HepG2 (cell line): Measurements from ENCODE around the gene ZGRF1. TPM values are rescaled to one million over a fixed set of nuclear protein-coding genes. Genes with fewer than 3 reads are reported as not detected.

ENCODE experiments used
- ATAC-seq: fragments of 200-7000 bp; cut with Tn5 transposase; 3 replicates; pipeline ENCODE4 v1.9.1; 2020; ENCODE audit warnings: mild to moderate bottlenecking, moderate library complexity
- BruUV-seq: library from RNA; stranded (reverse); fragments of 400-500 nt; replicated peaks from 2 replicates; lab custom pipeline; 2021; lab: Mats Ljungman, UMichigan
- CTCF ChIA-PET: fragments of 300-600 bp; formaldehyde crosslinking; extraction: SDS; loops from one replicate; lab custom pipeline; 2021; ENCODE audit warnings: low total read pairs, inconsistent platforms, low intra/inter-chr PET ratio; lab: Yijun Ruan, JAX
- POLR2A ChIA-PET: fragments of 350-600 bp; sonication (Branson Sonifier 250); formaldehyde crosslinking; loops from one replicate; lab custom pipeline; 2020; ENCODE audit warnings: antibody characterized with exemption, inconsistent platforms; lab: Yijun Ruan, JAX
- DNase-seq: peaks from one replicate; pipeline ENCODE4 v3.0.0-alpha.2; 2015; ENCODE audit warnings: low spot score
- FAIRE-seq: peaks from 3 replicates; lab custom pipeline; 2011; peaks lifted over from hg19 to GRCh38; lab: Jason Lieb, UNC
- H2AFZ ChIP-seq: one replicate; pipeline ENCODE4 v1.6.1; 2011; ENCODE audit warnings: low read length, inconsistent platforms
- H3K27ac ChIP-seq: fragments of 300-600 bp; 3 replicates; pipeline ENCODE4 v1.8.0; 2011; ENCODE audit warnings: mixed run types, mild to moderate bottlenecking, mixed read lengths, low read length, inconsistent platforms; ENCODE audit not compliant: insufficient read depth; ENCODE audit errors: extremely low read length
- H3K27me3 ChIP-seq, 2 experiments: fragments of 200-600 bp in 1 of 2; 2 replicates in 1 of 2; 3 replicates in 1 of 2; pipeline versions ENCODE4 v1.6.0 to v1.8.0; 2011; ENCODE audit warnings: low read length in 2 of 2, mild to moderate bottlenecking in 2 of 2, moderate library complexity in 2 of 2, inconsistent platforms in 1 of 2; ENCODE audit not compliant: insufficient read depth in 2 of 2, control insufficient read depth in 1 of 2
- H3K36me3 ChIP-seq, 2 experiments: fragments of 200-600 bp in 1 of 2; replicated peaks in 1 of 2; 2 replicates in 1 of 2; 3 replicates in 1 of 2; pipeline versions ENCODE4 v1.5.1 to v1.8.0; 2011; ENCODE audit warnings: low read length in 2 of 2, inconsistent platforms in 1 of 2; ENCODE audit not compliant: insufficient read depth in 2 of 2, control insufficient read depth in 1 of 2
- H3K4me1 ChIP-seq: 2 replicates; pipeline ENCODE4 v1.5.1; 2012; ENCODE audit warnings: low read length, inconsistent platforms; ENCODE audit not compliant: insufficient read depth
- H3K4me2 ChIP-seq: 2 replicates; pipeline ENCODE4 v1.6.0; 2011; ENCODE audit warnings: low read depth, low read length, inconsistent platforms
- H3K4me3 ChIP-seq, 3 experiments: fragments of 200-600 bp in 1 of 3; sonication (generic), shearing (Covaris generic) in 1 of 3; replicated peaks in 1 of 3; 2 replicates each; pipeline ENCODE4 v1.5.1; 2011 to 2016; ENCODE audit warnings: low read length in 3 of 3, inconsistent platforms in 2 of 3, low read depth in 2 of 3, mild to moderate bottlenecking in 2 of 3, control low read depth in 1 of 3, mixed read lengths in 1 of 3; ENCODE audit not compliant: insufficient read depth in 1 of 3
- H3K79me2 ChIP-seq: one replicate; pipeline ENCODE4 v1.6.1; 2011; ENCODE audit warnings: low read length, inconsistent platforms; ENCODE audit not compliant: insufficient read depth
- H3K9ac ChIP-seq: 2 replicates; pipeline ENCODE4 v1.6.0; 2011; ENCODE audit warnings: mild to moderate bottlenecking, low read depth, low read length, inconsistent platforms; ENCODE audit not compliant: insufficient read depth
- H3K9me3 ChIP-seq: 2 replicates; pipeline ENCODE4 v1.5.1; 2012; ENCODE audit warnings: mild to moderate bottlenecking, low read length
- H4K20me1 ChIP-seq: 2 replicates; pipeline ENCODE4 v1.6.0; 2011; ENCODE audit warnings: inconsistent platforms, mild to moderate bottlenecking, low read length, moderate library complexity; ENCODE audit not compliant: insufficient read depth
- ATM ChIP-seq: fragments of 450-650 bp; IDR thresholded peaks from 2 replicates; pipeline ENCODE4 v1.7.1; 2017; ENCODE audit warnings: mild to moderate bottlenecking, borderline replicate concordance
- CEBPB ChIP-seq: IDR thresholded peaks from 2 replicates; pipeline ENCODE4 v1.6.1; 2011; ENCODE audit warnings: low read depth, low read length, improper control_type of control experiment, borderline replicate concordance
- CEBPG ChIP-seq: IDR thresholded peaks from 2 replicates; pipeline ENCODE4 v1.6.1; 2016
- KDM2A ChIP-seq: sonication (generic); formaldehyde crosslinking; IDR thresholded peaks from 2 replicates; pipeline ENCODE4 v1.4.0; 2020; ENCODE audit warnings: low read depth, missing genetic modification reagents, borderline replicate concordance
- SIX4 ChIP-seq: sonication (generic); formaldehyde crosslinking; IDR thresholded peaks from 2 replicates; pipeline ENCODE4 v1.4.0; 2020; ENCODE audit warnings: missing genetic modification reagents
- SMC3 ChIP-seq: IDR thresholded peaks from 2 replicates; pipeline ENCODE4 v1.6.1; 2011; ENCODE audit warnings: low read length, improper control_type of control experiment
- ZMYM4 ChIP-seq: sonication (generic); formaldehyde crosslinking; IDR thresholded peaks from 2 replicates; pipeline ENCODE4 v1.8.1; 2023; ENCODE audit warnings: mild to moderate bottlenecking, missing genetic modification reagents
- ZNF337 ChIP-seq: sonication (generic); formaldehyde crosslinking; IDR thresholded peaks from 2 replicates; pipeline ENCODE4 v1.5.1; 2020; ENCODE audit warnings: missing genetic modification reagents, low read depth, mild to moderate bottlenecking, borderline replicate concordance
- ZNF772 ChIP-seq: sonication (generic); formaldehyde crosslinking; IDR thresholded peaks from 2 replicates; pipeline ENCODE4 v1.5.0; 2020; ENCODE audit warnings: mild to moderate bottlenecking, missing genetic modification reagents
- ZNF879 ChIP-seq: sonication (generic); formaldehyde crosslinking; IDR thresholded peaks from 2 replicates; pipeline ENCODE4 v1.8.1; 2023; ENCODE audit warnings: missing genetic modification reagents
- WGBS: methylation state at CpG from one replicate; pipeline ENCODE4 v1.1.6; 2017; ENCODE audit warnings: low lambda C conversion rate; 5-methylcytosine and 5-hydroxymethylcytosine counted together
- in situ Hi-C: cut with HindIII; loops from 2 replicates; pipeline ENCODE4 v1.10.0; 2017; ENCODE audit warnings: low pct_unique_long_range_greater_than_20kb; ENCODE audit not compliant: extremely low pct_ligation_motif_present
- intact Hi-C: fragments of 100-400 bp; cut with micrococcal nuclease; formaldehyde crosslinking; loops from one replicate; pipeline ENCODE4 v1.10.0; 2022; ENCODE audit not compliant: unreplicated experiment
- polyA plus RNA-seq, 8 experiments: library from polyadenylated mRNA; depleted of rRNA in 3 of 8; stranded (reverse) in 7 of 8; unstranded in 1 of 8; fragments of >200 nt; fragmentation: Illumina TruSeq in 4 of 8; extraction: Trizol in 4 of 8; gene quantifications; 2 replicates each; pipeline versions ENCODE4 v1.2.1 to v1.2.3, GENCODE V29; 2011 to 2016; ENCODE audit warnings: low read depth in 4 of 8, missing spikeins in 1 of 8, mixed read lengths in 1 of 8; ENCODE audit not compliant: insufficient read depth in 1 of 8
- total RNA-seq, 5 experiments: library from RNA; depleted of rRNA; stranded (reverse); fragments of >200 nt; fragmentation: Illumina TruSeq; extraction: Trizol; gene quantifications; 2 replicates each; pipeline ENCODE4 v1.2.3, GENCODE V29; 2016; ENCODE audit warnings: low read depth in 1 of 5
- TF ChIP-seq, protein P1 (sequence below): sonication (generic); formaldehyde crosslinking; IDR thresholded peaks from 2 replicates; pipeline ENCODE4 v1.5.1; 2020; ENCODE audit warnings: mild to moderate bottlenecking, missing genetic modification reagents, borderline replicate concordance
- TF ChIP-seq, protein P2 (sequence below): sonication (generic); formaldehyde crosslinking; IDR thresholded peaks from 2 replicates; pipeline ENCODE4 v1.9.0; 2021; ENCODE audit warnings: missing genetic modification reagents, borderline replicate concordance
- TF ChIP-seq, protein P3 (sequence below): sonication (generic); formaldehyde crosslinking; IDR thresholded peaks from 2 replicates; pipeline ENCODE4 v1.5.0; 2020; ENCODE audit warnings: mild to moderate bottlenecking, missing genetic modification reagents, moderate library complexity

The ZGRF1 gene
- total and polyA plus RNA-seq, 2 of the 13 experiments (the other 11 are each of a cell fraction or from before 2014, with no cell fraction given), result 8.6 to 15.9 TPM

DNA sequence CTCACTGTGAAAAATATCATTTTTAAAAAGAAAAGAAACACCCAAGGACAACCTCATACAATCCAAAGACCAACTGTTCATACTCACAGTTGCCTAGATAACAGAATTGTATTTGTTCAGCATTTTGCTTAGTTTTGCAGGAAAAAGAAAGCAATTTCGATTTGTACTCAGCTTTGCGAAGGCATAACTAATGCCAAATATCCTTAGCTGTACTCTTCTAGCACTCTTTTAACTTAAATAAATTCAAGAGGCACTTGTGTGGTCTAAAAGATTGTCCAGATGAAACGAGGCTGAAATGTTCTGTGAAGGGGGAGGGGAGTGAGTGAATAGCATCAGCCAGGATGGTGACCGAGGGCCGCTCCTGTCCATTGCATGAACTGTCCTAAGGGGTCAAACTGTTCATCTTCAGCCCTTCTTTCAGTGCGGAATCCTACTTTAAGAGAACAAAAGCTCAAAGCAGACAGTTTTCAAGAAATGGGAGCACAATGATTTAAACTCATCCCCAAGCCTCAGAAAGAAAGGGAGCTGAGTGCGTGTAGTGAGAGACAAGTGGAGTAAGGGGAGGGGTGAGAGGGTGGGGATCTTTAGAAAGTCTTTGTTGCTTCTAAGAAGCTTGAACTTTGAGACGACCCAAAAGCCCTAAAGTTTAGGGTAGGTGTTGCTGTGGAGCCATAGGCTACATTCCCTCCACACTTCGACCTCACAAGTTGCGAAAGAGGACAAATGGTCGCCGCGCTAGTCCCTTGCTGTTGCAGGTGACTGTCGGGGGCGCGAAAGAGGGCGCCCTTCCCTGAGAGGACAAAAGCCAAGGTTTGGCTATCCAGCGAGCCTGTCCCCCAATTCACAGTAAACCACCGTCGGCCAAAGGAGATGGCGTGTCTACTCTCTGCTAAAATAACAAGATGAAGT lies 116.8 kb downstream of the ZGRF1 start:
- POLR2A ChIA-PET, result no interaction called here
- Histone ChIP-seq H2AFZ (no peak overlapping the region), H3K4me3 (no peak overlapping the region), H3K36me3 (no peaks in the 10 kb centered on the region), H3K9me3 (no peaks in the 10 kb centered on the region), H3K4me1 (peaks cover 34% of the 10 kb centered on the region), H4K20me1 (no peaks in the 10 kb centered on the region), H3K27ac (no peak overlapping the region), H3K4me2 (no peak overlapping the region; the same call in 1 of the 2 replicates), H3K27me3 (peaks cover 4 to 87% of the 10 kb centered on the region in 2 experiments), H3K79me2 (no peaks in the 10 kb centered on the region), H3K9ac (no peak overlapping the region)
- ATAC-seq (no peak), DNase-seq (no peak), FAIRE-seq (no peak)
- in situ Hi-C loops (loop anchor here (5.0 to 10.0 kb wide), 2 partner anchors 193 to 445 kb away; no protein-coding TSS in a partner anchor), intact Hi-C loops (loop anchor here (5.0 to 10.0 kb wide), 2 partner anchors 82 to 115 kb away; no protein-coding TSS in a partner anchor)
- 28% methylated on average over 12 of the region's 21 CpGs for WGBS
- TF ChIP-seq, protein P1, sequence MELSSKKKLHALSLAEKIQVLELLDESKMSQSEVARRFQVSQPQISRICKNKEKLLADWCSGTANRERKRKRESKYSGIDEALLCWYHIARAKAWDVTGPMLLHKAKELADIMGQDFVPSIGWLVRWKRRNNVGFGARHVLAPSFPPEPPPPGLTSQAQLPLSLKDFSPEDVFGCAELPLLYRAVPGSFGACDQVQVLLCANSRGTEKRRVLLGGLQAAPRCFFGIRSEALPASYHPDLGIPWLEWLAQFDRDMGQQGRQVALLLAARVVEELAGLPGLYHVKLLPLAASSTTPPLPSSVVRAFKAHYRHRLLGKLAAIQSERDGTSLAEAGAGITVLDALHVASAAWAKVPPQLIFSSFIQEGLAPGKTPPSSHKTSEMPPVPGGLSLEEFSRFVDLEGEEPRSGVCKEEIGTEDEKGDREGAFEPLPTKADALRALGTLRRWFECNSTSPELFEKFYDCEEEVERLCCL (CRISPR knock-in tag), result no peak
- TF ChIP-seq CEBPG (CRISPR knock-in tag) (peak; percentile 77), CEBPB (peak; percentile 76; the same call in 1 of the 2 replicates), ZNF772 (CRISPR knock-in tag) (no peak), KDM2A (CRISPR knock-in tag) (0 out of 2 replicates have a peak, but pooled peaks have one; percentile 31), ZNF879 (no peak), ZNF337 (CRISPR knock-in tag) (no peak), ATM (no peak), SMC3 (no peak), SIX4 (CRISPR knock-in tag) (no peak), ZMYM4 (CRISPR knock-in tag) (no peak)
- TF ChIP-seq, protein P2, sequence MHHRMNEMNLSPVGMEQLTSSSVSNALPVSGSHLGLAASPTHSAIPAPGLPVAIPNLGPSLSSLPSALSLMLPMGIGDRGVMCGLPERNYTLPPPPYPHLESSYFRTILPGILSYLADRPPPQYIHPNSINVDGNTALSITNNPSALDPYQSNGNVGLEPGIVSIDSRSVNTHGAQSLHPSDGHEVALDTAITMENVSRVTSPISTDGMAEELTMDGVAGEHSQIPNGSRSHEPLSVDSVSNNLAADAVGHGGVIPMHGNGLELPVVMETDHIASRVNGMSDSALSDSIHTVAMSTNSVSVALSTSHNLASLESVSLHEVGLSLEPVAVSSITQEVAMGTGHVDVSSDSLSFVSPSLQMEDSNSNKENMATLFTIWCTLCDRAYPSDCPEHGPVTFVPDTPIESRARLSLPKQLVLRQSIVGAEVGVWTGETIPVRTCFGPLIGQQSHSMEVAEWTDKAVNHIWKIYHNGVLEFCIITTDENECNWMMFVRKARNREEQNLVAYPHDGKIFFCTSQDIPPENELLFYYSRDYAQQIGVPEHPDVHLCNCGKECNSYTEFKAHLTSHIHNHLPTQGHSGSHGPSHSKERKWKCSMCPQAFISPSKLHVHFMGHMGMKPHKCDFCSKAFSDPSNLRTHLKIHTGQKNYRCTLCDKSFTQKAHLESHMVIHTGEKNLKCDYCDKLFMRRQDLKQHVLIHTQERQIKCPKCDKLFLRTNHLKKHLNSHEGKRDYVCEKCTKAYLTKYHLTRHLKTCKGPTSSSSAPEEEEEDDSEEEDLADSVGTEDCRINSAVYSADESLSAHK (CRISPR knock-in tag), result no peak
- TF ChIP-seq, protein P3, sequence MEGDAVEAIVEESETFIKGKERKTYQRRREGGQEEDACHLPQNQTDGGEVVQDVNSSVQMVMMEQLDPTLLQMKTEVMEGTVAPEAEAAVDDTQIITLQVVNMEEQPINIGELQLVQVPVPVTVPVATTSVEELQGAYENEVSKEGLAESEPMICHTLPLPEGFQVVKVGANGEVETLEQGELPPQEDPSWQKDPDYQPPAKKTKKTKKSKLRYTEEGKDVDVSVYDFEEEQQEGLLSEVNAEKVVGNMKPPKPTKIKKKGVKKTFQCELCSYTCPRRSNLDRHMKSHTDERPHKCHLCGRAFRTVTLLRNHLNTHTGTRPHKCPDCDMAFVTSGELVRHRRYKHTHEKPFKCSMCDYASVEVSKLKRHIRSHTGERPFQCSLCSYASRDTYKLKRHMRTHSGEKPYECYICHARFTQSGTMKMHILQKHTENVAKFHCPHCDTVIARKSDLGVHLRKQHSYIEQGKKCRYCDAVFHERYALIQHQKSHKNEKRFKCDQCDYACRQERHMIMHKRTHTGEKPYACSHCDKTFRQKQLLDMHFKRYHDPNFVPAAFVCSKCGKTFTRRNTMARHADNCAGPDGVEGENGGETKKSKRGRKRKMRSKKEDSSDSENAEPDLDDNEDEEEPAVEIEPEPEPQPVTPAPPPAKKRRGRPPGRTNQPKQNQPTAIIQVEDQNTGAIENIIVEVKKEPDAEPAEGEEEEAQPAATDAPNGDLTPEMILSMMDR, result peak; percentile 43
- no TSS peak for BruUV-seq
- CTCF ChIA-PET, result no interaction called here
